Left kidney (tissue), 8 donors: Measurements from ENCODE around the gene MPG. TPM values are rescaled to one million over a fixed set of nuclear protein-coding genes. Genes with fewer than 3 reads are reported as not detected.
"Not testable (repeated sequence)": the region's sequence is repeated elsewhere in the genome, so short reads cannot be mapped to it uniquely, and the experiment has no call there.

Source experiments
- DNase-seq: peaks from one replicate; pipeline ENCODE4 v3.0.0-alpha.2; 2013
- long read RNA-seq, 8 donors: transcript quantifications; one replicate each; lab custom pipeline, GENCODE V29; 2026
- polyA plus RNA-seq: library from polyadenylated mRNA; unstranded; fragments of 120-200 nt; gene quantifications from one replicate; pipeline ENCODE4 v1.2.1, GENCODE V29; 2013; ENCODE audit not compliant: insufficient read length

Gene MPG
- 14.2 TPM for polyA plus RNA-seq
- long read RNA-seq, donor 1, transcript MPG-202 (4 exons, 1,205 nt), result major isoform, 29 of 38 reads
- long read RNA-seq, donor 1, partial matches to known transcripts, result 6 of 38 reads
- long read RNA-seq, donor 1, other reads (novel, unspliced or antisense), result 0 of 38 reads
- long read RNA-seq, donor 2, transcript MPG-202 (4 exons, 1,205 nt), result major isoform, 19 of 22 reads
- long read RNA-seq, donor 2, partial matches to known transcripts, result 0 of 22 reads
- long read RNA-seq, donor 2, other reads (novel, unspliced or antisense), result 0 of 22 reads
- long read RNA-seq, donor 3, transcript MPG-202 (4 exons, 1,205 nt), result major isoform, 16 of 31 reads
- long read RNA-seq, donor 3, partial matches to known transcripts, result 14 of 31 reads
- long read RNA-seq, donor 3, other reads (novel, unspliced or antisense), result 0 of 31 reads
- long read RNA-seq, donor 4, partial matches to known transcripts, result 0 of 3 reads
- long read RNA-seq, donor 4, other reads (novel, unspliced or antisense), result 0 of 3 reads
- long read RNA-seq, donor 5, transcript MPG-202 (4 exons, 1,205 nt), result major isoform, 40 of 40 reads
- long read RNA-seq, donor 5, partial matches to known transcripts, result 0 of 40 reads
- long read RNA-seq, donor 5, other reads (novel, unspliced or antisense), result 0 of 40 reads
- long read RNA-seq, donor 6, transcript MPG-202 (4 exons, 1,205 nt), result major isoform, 35 of 49 reads
- long read RNA-seq, donor 6, partial matches to known transcripts, result 13 of 49 reads
- long read RNA-seq, donor 6, other reads (novel, unspliced or antisense), result 0 of 49 reads
- long read RNA-seq, donor 7, transcript MPG-202 (4 exons, 1,205 nt), result major isoform, 37 of 46 reads
- long read RNA-seq, donor 7, partial matches to known transcripts, result 6 of 46 reads
- long read RNA-seq, donor 7, other reads (novel, unspliced or antisense), result 0 of 46 reads
- long read RNA-seq, donor 8, transcript MPG-202 (4 exons, 1,205 nt), result major isoform, 14 of 14 reads
- long read RNA-seq, donor 8, partial matches to known transcripts, result 0 of 14 reads
- long read RNA-seq, donor 8, other reads (novel, unspliced or antisense), result 0 of 14 reads

DNA sequence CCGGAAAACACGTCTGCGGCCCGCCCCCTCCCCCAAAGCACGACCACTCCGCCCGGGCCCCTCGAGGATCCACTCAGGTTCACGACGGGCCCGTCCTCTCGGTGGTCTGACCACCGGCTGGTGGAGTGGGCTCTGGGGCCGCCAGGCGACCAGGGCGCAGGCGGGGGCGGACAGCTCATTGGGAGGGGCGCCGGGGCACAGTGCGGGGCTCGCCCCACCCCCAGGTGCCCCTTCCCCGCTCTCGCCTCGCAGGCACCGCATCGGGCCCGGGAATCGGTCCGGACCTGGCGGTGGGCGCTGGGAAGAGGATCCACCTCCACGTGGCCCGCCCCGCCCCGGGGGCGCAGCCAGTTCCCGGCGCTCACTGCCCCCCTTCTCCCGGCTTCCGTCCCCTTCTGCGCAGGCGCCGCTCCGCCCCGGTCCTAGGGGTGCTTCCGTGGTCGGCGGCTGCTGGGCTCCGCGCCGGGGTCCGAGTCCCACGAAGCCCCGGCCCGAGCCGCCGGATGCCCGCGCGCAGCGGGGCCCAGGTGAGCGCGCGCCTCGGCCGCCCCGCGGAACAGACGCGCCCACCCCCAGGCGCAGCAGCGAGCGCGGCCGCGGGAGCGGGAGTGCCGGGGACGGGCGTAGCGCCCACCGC lies at the start of gene MPG:
Gene MPG (plus strand): TSS at position 419 of the 637 bp plus-strand sequence. CDS start 85 bp downstream, at position 504.
- DNase-seq, result peak; percentile 86

GRCh38 chr16:30627-31026 lies 47.4 kb upstream of the MPG start:
- DNase-seq, result not testable (repeated sequence)

GRCh38 chr16:33154-33876 lies 44.7 kb upstream of the MPG start:
- not testable (repeated sequence) for DNase-seq

- no peak for DNase-seq
These were observed 44.0 kb upstream of the MPG start for GRCh38 chr16:33877-34647.

GRCh38 chr16:34648-34987 lies 43.4 kb upstream of the MPG start:
- no peak for DNase-seq

DNA sequence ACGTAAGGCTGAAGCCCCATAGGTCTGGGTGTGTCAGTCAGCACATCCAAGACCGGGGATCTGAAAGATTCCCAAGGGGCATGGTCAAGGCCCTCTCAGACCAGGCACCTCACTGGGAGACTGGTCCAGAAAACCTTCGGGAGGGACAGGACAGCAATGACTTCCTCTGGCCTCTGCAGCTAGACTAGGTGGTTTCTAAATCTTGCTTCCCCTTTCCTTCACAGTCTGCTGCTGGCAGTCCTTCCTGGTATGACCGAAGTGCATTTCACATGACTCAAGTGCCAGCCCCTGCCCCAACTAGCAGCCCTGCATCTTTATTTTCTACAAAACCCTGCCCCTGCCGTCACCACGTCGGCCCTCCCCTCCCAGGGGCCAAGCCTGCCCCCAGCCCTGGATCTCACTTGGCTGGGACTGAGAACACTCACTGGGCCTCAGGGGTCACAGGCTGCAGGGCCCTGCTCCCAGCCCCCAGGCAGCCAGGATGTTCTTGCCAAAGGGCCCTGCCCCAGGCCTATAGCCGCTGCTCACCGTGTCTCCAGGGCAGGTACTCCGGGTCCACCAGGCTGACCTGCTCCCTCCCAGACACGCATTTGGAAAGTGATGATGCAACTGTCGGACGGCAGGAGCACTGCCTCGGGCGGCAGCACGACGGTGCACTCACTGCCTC lies 42.9 kb upstream of the MPG start:
- DNase-seq, result no peak

DNA sequence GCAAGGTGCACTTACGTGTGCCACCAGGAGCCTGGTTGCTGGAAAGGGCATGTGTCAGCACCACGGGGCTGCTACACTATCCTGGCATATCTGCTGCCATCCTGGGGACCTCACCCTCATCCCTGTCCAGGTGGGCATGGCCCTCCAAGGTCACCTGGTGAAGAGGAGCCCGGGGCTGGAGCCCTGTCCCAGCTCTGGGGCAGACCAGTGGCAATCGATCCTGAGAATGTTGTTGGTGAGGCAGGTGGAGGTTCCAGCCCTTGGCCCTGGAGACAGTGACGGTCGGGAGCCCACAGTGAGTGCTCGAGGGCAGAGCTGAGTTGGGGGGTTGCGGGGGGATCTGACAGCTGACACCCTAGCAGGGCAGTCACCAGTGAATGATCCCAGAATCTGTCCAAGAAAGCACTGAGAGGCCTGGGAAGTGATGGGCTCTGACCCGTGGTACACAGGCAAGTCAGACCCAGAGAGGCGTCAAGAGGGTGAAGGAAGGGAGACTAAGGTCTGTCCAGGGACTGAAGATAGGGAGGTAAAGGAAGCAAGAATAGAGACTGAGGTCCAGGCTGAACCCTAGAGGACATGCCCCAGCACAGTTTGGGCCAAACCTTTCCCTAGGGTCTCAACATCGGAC lies 42.2 kb upstream of the MPG start:
- no peak for DNase-seq

- no peak for DNase-seq
These were observed 41.6 kb upstream of the MPG start for GRCh38 chr16:36336-36984.

DNA sequence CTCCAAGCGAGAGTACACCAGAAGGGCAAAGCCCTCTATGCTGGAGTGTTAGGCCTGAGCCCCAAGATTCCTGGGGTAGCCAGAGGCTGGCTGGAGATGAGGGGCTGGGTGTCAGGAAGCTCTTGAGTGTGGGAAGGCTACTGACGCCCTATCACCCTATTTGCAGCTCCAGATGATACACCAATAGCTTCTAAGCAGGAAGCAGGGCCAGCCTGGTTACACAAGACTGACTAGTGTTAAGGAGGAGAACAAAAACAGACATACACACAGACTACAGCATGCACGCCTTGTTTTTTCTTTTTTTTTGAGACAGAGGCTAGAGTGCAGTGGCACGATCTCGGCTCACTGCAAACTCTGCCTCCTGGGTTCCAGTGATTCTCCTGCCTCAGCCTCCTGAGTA lies 40.5 kb upstream of the MPG start:
- no peak for DNase-seq

DNA sequence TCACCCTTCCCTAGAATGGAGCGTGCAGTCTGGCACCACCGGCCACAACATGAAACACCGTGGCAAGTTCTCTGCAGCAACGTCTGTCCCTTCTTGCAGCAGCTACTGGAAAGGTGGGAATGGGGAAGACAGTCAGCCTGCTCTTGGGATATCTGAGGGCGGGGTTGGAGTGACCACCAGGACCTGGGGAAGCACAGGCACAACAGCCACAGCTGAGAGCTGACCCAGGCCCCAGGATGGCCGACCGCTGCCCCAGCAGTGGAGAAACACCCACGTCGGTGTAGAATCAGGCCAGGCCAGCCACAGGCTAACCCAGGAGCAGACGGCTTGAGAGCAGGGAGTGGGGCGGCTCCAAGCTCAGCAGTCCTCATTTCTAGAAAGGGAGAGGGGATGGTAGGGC lies 39.8 kb upstream of the MPG start:
- not testable (repeated sequence) for DNase-seq

DNA sequence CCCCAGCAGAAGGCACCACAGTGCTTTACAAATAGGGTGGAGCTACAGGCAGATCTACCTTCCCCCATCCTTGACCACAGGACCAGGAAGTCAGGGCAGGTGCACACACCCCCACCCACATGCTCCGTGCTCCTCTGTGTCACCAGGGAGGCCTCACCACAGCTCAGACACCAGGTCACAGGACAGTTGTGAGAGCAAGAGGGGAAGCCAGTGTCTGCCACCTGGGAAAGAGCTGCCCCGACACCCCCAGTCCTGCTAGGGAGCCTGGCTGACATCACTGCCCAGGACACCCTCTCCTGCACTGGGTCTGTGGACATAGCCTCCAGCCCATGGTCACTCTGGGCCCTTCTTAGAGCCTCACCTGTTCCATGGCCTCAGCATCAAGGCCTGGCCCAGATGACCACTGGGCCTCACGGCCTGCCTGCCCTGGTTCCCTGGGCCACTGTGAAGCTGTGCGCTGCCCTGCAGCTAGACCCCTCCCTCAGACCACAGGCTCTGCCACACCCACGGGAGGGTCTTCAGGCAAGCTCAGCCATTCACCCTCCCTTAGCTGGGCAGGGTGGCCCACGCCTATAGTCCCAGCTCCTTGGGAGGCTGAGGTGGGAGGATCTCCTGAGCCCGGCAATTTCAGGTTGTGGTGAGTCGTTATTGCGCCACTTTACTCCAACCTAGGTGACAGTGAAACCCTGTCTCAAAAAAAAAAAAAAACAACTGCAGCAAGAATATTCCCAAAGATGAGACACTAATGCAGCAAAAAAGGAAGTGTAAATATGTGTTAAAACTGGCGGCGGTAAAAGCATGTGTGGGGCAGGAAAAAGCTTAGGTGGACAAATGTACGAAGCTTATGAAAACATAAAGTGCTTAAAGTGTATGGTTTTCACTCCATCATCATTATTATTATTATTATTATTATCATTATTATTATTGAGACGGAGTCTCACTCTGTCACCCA lies 38.8 kb upstream of the MPG start:
- no peak for DNase-seq

- DNase-seq, result no peak
These were observed 36.5 kb upstream of the MPG start for GRCh38 chr16:41439-42068.

DNA sequence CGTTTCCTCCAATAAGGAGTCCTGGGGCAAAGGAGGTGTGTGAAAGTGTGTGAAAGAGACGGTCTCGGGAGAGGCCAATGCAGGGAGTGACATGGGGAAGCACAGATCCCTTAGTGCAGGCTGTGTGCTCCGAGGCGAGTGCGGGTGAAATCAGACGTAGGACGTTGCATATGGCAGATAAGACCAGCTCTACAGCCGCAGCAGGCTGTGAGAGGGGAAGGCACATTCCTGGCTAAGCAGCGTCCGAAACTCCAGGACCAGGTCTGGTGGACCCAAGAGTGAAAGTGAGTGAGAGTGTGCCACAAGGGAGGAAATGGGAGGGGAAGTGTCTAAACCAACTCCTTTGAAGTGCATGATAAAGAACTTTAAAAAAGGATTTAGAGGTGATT lies 36.0 kb upstream of the MPG start:
- no peak for DNase-seq

DNA sequence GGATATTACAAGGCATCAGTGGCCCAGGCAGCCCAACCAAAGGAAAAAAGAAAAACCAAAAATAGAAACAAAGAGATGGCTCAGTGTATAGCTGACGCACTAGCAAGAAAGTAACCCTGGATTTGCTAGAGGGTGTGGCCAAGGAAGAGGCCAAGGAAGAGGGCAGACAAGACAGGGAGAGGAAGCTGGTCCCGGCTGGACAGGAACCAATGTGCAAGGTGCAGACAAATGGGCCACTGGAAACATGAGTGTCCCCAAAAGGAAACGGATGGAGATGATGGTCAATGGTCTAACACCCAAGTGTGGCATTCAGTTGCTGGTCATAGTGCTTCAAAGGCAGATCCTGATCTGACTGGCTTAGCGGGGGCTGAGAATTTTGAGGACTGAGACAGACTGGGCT lies 35.3 kb upstream of the MPG start:
- DNase-seq, result no peak

DNA sequence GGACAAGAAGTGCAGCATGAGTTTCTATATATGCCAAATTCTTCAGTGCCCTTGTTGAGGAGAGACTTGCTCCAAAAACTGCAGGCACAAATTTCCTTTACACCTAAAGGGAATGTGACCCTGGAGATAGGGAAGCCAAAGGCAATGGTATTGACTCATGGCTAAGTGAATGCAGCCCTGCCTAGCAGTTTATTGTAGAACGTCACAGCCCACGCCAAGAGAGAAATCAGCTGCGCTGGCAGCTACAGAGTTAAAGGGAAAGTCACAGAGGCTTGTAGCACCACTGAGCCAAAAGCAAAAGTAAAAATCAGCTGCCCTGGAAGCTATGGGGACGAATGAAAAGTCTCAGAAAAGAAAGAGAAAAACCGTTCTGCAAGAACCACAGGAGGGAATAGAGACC lies 34.7 kb upstream of the MPG start:
- no peak for DNase-seq

GRCh38 chr16:44655-45054 lies 33.4 kb upstream of the MPG start:
- DNase-seq, result no peak

- DNase-seq, result no peak
These were observed 32.6 kb upstream of the MPG start for GRCh38 chr16:45454-45853.

DNA sequence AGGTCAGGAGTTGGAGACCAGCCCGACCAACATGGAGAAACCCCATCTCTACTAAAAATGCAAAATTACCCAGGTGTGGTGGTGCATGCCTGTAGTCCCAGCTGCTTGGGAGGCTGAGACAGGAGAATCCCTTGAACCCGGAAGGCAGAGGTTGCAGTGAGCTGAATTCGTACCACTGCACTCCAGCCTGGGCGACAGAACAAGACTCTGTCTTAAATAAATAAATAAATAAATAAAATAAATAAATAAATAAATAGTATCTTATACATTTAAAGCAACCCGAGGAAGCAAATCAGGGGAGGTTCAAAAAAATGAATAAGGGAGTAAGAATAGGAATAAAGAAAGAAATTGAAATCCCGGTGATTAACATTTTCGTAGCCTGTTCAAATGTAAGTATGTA lies 31.5 kb upstream of the MPG start:
- DNase-seq, result not testable (repeated sequence)
